Measurements from ENCODE around the gene RSPH3.

DNA sequence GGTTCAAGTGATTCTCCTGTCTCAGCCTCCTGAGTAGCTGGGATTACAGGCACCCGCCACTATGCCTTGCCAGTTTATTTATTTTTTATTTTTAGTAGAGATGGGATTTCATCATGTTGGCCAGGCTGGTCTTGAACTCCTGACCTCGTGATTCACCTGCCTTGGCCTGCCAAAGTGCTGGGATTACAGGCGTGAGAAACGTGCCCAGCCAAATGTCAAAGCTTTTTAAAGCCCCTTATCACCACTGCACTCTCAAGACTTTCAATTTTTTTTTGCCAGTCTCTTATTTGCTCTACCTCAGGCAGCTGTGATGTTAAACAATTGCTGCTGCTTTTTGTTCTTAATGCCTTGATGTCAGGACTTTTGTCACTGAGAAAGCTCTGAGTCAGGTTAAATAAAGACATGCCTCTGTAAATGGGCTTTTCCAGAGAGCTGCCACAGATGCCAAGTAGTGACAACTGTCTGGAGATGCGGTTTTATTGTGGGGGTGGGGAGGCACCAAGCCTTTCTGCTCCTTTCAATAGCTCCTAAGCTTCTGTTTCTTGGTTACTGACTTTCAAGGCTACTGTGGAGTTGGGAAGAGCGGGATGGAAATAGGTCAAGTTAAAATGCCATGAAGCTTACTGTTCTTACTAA, 29.2 kb downstream of the RSPH3 start:
- TF ChIP-seq POLR2A (IDR thresholded peaks at IDR 0.05) (no peak), CTCF (IDR thresholded peaks at IDR 0.05) (no peak)
